Stomach (tissue), 9 donors: ENCODE measurements around the gene ZNF747. TPM values are rescaled to one million over a fixed set of nuclear protein-coding genes. Genes with fewer than 3 reads are reported as not detected.
"Not testable (repeated sequence)": the region's sequence is repeated elsewhere in the genome, so short reads cannot be mapped to it uniquely, and the experiment has no call there.

ENCODE experiments used
- DNase-seq, 2 donors: peaks; one replicate each; pipeline versions ENCODE4 v3.0.0 to v3.0.0-alpha.2; 2013 to 2019
- H3K27ac ChIP-seq, 5 donors: fragments of 200-600 bp in 4 of 5; sonication (generic) in 4 of 5; one replicate each; pipeline ENCODE4 v1.5.1; 2013 to 2019; ENCODE audit warnings: mild to moderate bottlenecking in 1 of 5, moderate library complexity in 1 of 5
- H3K27me3 ChIP-seq, 3 donors: fragments of 200-600 bp; sonication (generic); one replicate each; pipeline ENCODE4 v1.5.1; 2017 to 2019; ENCODE audit warnings: mixed run types in 1 of 3
- H3K36me3 ChIP-seq, 4 donors: fragments of 200-600 bp; sonication (generic); 1 replicate in 3 of 4; 2 replicates in 1 of 4; pipeline ENCODE4 v1.5.1; 2016 to 2019
- H3K4me1 ChIP-seq, 4 donors: fragments of 200-600 bp; sonication (generic); one replicate each; pipeline ENCODE4 v1.5.1; 2016 to 2019
- H3K4me3 ChIP-seq, 4 donors: fragments of 200-600 bp; sonication (generic) in 3 of 4; one replicate each; pipeline ENCODE4 v1.5.1; 2016 to 2019; ENCODE audit warnings: mild to moderate bottlenecking in 1 of 4
- H3K9me3 ChIP-seq, 4 donors: fragments of 200-600 bp; sonication (generic); one replicate each; pipeline ENCODE4 v1.5.1; 2016 to 2019
- CTCF ChIP-seq, 7 experiments: fragments of 450-650 bp in 4 of 7; fragments of 200-600 bp in 3 of 7; sonication (generic) in 3 of 7; IDR thresholded peaks; one replicate each; pipeline ENCODE4 v1.5.1; 2016 to 2019; ENCODE audit warnings: antibody characterized with exemption in 7 of 7, control low read depth in 2 of 7, mild to moderate bottlenecking in 1 of 7
- EP300 ChIP-seq: sonication (generic); formaldehyde crosslinking; IDR thresholded peaks from one replicate; pipeline ENCODE4 v1.6.1; 2017; ENCODE audit warnings: antibody characterized with exemption
- POLR2A ChIP-seq, 4 donors: fragments of 450-650 bp; IDR thresholded peaks; one replicate each; pipeline ENCODE4 v1.6.1; 2016; ENCODE audit warnings: antibody characterized with exemption in 4 of 4, control low read depth in 2 of 4, mild to moderate bottlenecking in 1 of 4, moderate library complexity in 1 of 4
- POLR2AphosphoS5 ChIP-seq, 3 donors: sonication (generic); formaldehyde crosslinking; IDR thresholded peaks; one replicate each; pipeline ENCODE4 v1.6.1; 2016; ENCODE audit warnings: antibody characterized with exemption in 3 of 3
- WGBS, 5 donors: extraction: QIAGEN DNeasy Blood & Tissue Kit in 3 of 5; methylation state at CpG; one replicate each; pipeline versions ENCODE4 v1.1.5 to v1.1.7; 2013 to 2018; 5-methylcytosine and 5-hydroxymethylcytosine counted together
- intact Hi-C: fragments of 100-400 bp; cut with DNase I; formaldehyde crosslinking; loops from one replicate; pipeline ENCODE4 v1.15.1; 2023; ENCODE audit warnings: low total_unique reads
- polyA plus RNA-seq, 3 donors: library from polyadenylated mRNA; stranded (reverse); fragments of 200-250 nt; gene quantifications; one replicate each; pipeline ENCODE4 v1.2.3, GENCODE V29; 2013
- total RNA-seq, 5 donors: library from RNA; depleted of rRNA; stranded (reverse); fragments of >200 nt; gene quantifications; one replicate each; pipeline versions ENCODE4 v1.1.0 to v1.2.3, GENCODE V29; 2014 to 2016
- donor health status: healthy with polysubstance abuse.
- donor health status: Bipolar disorder and iron deficiency.
- donor health status: healthy.

Gene ZNF747
- total and polyA plus RNA-seq, 8 donors, result 6.2 to 18.7 (median 10.8) TPM

GRCh38 chr16:30525844-30526136, 8.9 kb downstream of the ZNF747 start:
- H3K27ac ChIP-seq, result peak overlapping the region; percentile 98 to 100 (median 99)

GRCh38 chr16:30524575-30525568, 9.8 kb downstream of the ZNF747 start:
- 92 to 93% (median 93%) methylated on average over 50 to 60 of the region's 60 CpGs for WGBS, 5 donors

More at GRCh38 chr16:30525844-30526136, 8.9 kb downstream of the ZNF747 start:
- 43 to 55% (median 50%) methylated on average over 3 to 4 of the region's 4 CpGs for WGBS, 5 donors
- no peaks in the 10 kb centered on the region for H3K9me3 ChIP-seq
- DNase-seq, result no peak
- peak overlapping the region; percentile 74 to 92 (median 80) for H3K4me3 ChIP-seq
- H3K27me3 ChIP-seq, result no peaks in the 10 kb centered on the region
- H3K36me3 ChIP-seq, result peaks cover 0 to 20% (median 16%) of the 10 kb centered on the region in 4 donors
- H3K4me1 ChIP-seq, result peaks cover 15 to 57% (median 41%) of the 10 kb centered on the region in 4 donors
- TF ChIP-seq EP300 (no peak), POLR2AphosphoS5 (IDR thresholded peaks at IDR 0.05) (no peak), POLR2A (IDR thresholded peaks at IDR 0.05) (no peak), CTCF (IDR thresholded peaks at IDR 0.05) (no peak)
- intact Hi-C loops, result loop anchor here (10.0 kb wide), 1 partner anchor 91 kb away; the partner anchor contains the start of gene DCTPP1

GRCh38 chr16:30523768-30524574, 10.7 kb downstream of the ZNF747 start:
- TF ChIP-seq POLR2A (IDR thresholded peaks at IDR 0.05), result no peak
- TF ChIP-seq POLR2AphosphoS5 (IDR thresholded peaks at IDR 0.05), result peak in 1 of 3 donors; percentile 3
- no peak for DNase-seq
- Histone ChIP-seq H3K36me3 (peaks cover 0 to 27% (median 11%) of the 10 kb centered on the region in 4 donors), H3K9me3 (no peaks in the 10 kb centered on the region), H3K4me3 (no peak overlapping the region), H3K27ac (peak overlapping the region in 1 of 5 donors; percentile 42), H3K27me3 (no peaks in the 10 kb centered on the region), H3K4me1 (peaks cover 15 to 47% (median 35%) of the 10 kb centered on the region in 4 donors)
- intact Hi-C loops, result loop anchor here (10.0 kb wide), 1 partner anchor 89 kb away; the partner anchor contains the start of gene DCTPP1
- 66 to 75% (median 69%) methylated on average over 25 to 26 of the region's 26 CpGs for WGBS, 5 donors

More at GRCh38 chr16:30524575-30525568, 9.8 kb downstream of the ZNF747 start:
- DNase-seq, result no peak
- intact Hi-C loops, result loop anchor here (10.0 kb wide), 1 partner anchor 90 kb away; the partner anchor contains the start of gene DCTPP1
- Histone ChIP-seq H3K4me1 (peaks cover 15 to 53% (median 39%) of the 10 kb centered on the region in 4 donors), H3K36me3 (peaks cover 0 to 19% (median 11%) of the 10 kb centered on the region in 4 donors), H3K27me3 (no peaks in the 10 kb centered on the region), H3K27ac (peak overlapping the region in 2 of 5 donors; percentile 98 to 99), H3K9me3 (no peaks in the 10 kb centered on the region), H3K4me3 (peak overlapping the region in 2 of 4 donors; percentile 74 to 76)
- TF ChIP-seq POLR2A (IDR thresholded peaks at IDR 0.05) (no peak), POLR2AphosphoS5 (IDR thresholded peaks at IDR 0.05) (no peak), EP300 (no peak)

GRCh38 chr16:30522702-30523463, 11.8 kb downstream of the ZNF747 start:
- H3K27ac ChIP-seq, DNase-seq, H3K27me3 ChIP-seq, H3K9me3 ChIP-seq, H3K4me3 ChIP-seq: not testable (repeated sequence)
- 83 to 91% (median 89%) methylated on average over 12 of the region's 12 CpGs for WGBS, 5 donors
- Histone ChIP-seq H3K36me3 (peaks cover 0 to 38% (median 14%) of the 10 kb centered on the region in 4 donors), H3K4me1 (peaks cover 11 to 36% (median 24%) of the 10 kb centered on the region in 4 donors)
- intact Hi-C loops, result loop anchor here (10.0 kb wide), 1 partner anchor 88 kb away; the partner anchor contains the start of gene DCTPP1
